Upper lobe of left lung (tissue), 4 donors: ENCODE results near the gene DLST.

ENCODE experiments used
- CTCF ChIP-seq, 6 experiments: fragments of 450-650 bp in 4 of 6; fragments of 200-600 bp in 2 of 6; sonication (generic) in 2 of 6; IDR thresholded peaks; one replicate each; pipeline ENCODE4 v1.5.1; 2016 to 2019; ENCODE audit warnings: antibody characterized with exemption in 6 of 6
- EP300 ChIP-seq, 4 donors: sonication (generic); formaldehyde crosslinking; IDR thresholded peaks; one replicate each; pipeline ENCODE4 v1.5.1; 2017; ENCODE audit warnings: antibody characterized with exemption in 4 of 4, control low read depth in 2 of 4
- POLR2A ChIP-seq, 4 donors: fragments of 450-650 bp; IDR thresholded peaks; one replicate each; pipeline ENCODE4 v1.5.1; 2016 to 2017; ENCODE audit warnings: antibody characterized with exemption in 4 of 4, mild to moderate bottlenecking in 2 of 4

DNA sequence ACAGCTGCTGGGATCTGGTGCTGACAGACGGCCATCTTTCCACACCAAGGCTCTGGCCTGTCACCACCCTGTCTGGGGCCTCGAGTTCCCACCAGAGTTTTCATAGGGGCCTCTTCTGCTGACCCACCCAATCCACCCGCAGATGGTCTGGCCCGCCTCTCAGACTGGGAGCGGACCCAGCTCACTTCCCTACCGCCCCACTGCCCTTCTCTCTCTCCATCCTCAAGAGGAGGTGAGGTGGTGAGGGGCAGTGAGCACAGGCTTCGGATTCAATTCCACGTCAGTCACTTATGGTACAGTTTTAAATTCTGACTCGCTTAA is 53.6 kb downstream of the DLST start:
- TF ChIP-seq EP300 (IDR thresholded peaks at IDR 0.05) (no peak), POLR2A (IDR thresholded peaks at IDR 0.05) (no peak), CTCF (IDR thresholded peaks at IDR 0.05) (no peak)
